Skin of body (tissue), 2 donors: Measurements from ENCODE around the gene RERE. TPM values are rescaled to one million over a fixed set of nuclear protein-coding genes. Genes with fewer than 3 reads are reported as not detected.

Experiments
- DNase-seq: peaks from one replicate; lab custom pipeline; 2025; lab: John Stamatoyannopoulos, UW
- total RNA-seq: library from RNA; depleted of rRNA; stranded (reverse); fragments of >200 nt; gene quantifications from one replicate; pipeline ENCODE4 v1.2.3, GENCODE V29; 2014

Gene RERE
- total RNA-seq, 1 donor from 2014 or later: 125 TPM

DNA sequence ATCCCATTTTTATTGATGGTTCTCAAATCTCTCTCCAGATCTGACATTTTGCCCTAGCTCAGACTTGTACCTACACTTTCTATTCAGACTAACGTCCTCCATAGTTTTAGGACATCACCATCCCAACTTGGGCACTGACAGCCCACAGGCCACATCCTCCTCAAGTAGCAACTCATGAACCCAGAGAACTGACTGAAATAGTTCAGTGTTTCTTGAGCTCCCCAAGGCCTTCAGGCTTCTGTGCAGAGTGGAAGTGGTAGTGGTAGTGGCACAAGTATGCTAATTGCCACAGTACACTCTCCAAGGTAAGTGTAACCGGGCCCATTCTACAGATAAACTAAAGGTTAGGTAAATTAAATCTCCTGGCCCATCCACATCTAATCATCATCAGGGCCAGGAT, 387.0 kb downstream of the RERE start:
- no peak for DNase-seq

DNA sequence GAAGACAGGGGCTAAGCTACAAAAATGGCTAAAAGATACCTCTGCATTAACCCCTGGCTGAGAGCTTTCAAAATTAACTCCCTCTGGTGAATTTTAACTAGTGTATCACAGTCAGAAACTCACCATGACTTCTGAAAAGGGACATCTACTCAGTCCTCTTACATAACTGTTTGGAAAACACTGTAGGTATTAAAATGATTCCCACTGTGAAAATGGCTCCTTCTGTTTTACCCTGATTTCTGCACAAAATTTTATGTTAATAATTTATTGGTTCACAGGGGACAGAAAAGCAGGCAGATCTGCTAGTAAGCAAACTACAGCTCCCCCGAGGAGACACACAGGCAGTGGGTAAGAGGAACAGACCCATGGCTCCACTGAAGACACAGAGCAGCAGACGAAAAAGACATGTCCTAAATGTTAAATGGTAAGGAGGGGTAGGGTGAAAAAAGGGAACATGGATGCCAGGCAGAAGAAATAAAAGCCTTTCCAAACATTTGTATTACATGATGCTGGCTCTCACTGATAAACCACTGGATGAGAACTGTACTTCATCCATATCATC, 387.8 kb downstream of the RERE start:
- DNase-seq: no peak

DNA sequence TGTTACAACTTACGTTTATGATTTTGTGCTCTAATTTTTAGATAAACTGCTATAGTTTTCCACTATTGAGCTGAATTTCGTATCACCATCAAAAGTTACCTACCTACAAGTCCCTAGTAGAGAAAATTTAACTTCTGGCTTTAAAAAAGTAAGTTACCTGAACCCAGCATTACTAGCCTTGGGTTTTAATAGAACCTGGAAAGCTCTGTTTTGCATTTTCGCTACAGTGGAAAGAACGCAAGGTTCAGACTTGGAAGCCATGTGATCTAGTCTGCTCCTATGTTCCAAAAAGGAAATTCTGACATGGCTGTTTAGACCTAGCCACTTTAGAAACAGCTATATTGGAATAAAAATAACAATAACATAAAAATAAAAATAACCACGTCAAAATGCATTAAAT, 389.0 kb downstream of the RERE start:
- DNase-seq: no peak

DNA sequence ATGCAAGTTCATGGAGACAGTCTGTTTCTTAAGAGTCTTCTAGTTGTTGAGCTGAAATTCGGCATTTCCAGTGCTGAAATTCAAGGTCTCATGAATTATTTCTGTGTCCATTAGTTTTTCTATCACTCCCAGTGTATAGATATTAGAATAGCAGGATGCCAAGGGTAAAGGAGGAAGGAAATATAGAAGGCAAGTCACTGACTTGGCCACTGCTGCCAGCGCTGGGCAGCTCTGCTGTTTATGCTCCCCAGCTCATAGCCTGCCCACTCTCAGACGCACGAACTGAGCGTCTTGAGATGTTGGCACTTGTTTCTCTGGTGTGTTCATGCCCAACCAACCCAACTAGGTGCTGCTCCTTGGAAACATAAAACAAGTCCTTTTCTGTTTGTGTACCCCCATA, 389.5 kb downstream of the RERE start:
- no peak for DNase-seq

DNA sequence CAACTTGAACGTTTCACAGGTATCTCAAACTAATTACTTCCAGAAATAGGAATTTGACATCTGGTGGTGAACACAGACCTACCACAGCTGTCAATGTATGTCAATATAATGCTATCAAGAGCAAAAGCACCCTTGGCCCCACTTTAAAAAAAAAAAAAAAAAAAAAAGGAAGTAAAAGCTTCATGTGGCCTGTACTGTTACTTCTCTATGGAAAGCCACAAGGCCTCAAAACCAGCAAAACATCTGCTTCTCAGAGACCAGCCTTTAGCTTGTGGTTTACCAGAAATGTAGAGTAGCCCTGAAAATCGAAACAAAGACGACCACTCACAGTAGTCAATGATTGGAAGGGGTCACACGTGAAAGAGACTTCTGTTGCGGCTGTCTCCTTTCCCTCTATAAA, 389.9 kb downstream of the RERE start:
- no peak for DNase-seq

DNA sequence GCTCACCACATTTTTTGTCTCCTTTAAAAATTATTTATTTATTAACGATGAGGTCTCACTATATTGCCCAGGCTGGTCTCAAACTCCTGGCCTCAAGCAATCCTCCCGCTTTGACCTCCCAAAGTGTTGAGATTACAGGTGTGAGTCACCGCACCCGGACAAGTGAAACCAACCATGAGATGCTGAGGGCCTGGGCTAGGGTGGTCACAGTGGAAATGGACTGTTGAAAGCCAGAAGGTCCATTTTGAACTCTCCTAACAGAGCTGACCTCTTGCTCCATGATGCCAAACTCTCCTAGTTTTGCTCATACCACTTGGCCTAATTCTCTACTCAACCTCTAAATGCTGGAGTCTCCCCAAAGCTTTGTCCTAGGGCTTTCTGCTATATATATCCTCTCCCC, 390.4 kb downstream of the RERE start:
- no peak for DNase-seq

DNA sequence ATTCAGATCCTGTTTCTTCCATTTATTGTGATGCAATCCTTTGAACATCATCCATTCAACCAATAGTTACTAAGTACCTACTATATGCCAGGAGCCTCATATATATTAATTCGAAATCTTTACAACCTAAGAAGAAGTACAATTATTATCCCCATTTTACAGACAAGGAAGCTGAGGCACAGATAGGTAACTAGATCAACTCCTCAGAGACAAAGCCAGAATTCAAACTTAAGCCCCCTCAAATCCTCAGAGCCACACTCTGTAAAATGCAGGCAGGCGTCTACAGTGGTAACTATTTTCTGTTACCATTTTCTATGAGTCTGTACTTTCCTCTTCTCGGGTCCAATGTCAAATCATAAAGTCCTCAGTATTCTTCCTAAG, 391.7 kb downstream of the RERE start:
- no peak for DNase-seq

DNA sequence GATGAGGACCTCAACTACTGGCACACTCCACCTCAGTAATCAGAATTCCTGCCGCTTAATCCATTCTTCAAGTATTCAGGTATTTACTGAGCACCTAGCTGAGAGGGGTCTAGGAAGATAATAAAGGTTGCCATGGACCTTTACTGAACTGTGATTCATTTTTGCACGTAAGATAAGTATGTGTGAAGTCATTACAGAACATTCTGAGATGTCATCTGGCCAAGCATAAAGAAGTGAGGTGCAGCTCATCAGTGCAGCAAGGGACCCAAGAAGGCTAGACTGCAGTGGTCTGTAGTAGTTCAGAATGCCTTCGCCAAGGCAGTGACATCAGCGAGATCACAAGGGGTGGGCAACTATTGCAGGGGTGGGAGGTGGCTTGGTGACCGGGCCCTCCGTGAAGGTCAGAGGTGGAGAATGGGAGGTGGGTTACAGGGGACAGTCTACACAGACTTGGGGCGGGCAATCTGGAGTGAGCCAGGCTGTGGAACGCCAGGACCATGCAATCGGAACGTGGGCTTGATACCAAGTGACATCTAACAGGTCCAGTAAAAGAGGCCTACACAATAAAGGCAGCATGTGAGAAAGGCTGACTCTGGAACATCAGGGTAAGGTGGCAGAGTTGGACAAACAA, 392.2 kb downstream of the RERE start:
- no peak for DNase-seq

DNA sequence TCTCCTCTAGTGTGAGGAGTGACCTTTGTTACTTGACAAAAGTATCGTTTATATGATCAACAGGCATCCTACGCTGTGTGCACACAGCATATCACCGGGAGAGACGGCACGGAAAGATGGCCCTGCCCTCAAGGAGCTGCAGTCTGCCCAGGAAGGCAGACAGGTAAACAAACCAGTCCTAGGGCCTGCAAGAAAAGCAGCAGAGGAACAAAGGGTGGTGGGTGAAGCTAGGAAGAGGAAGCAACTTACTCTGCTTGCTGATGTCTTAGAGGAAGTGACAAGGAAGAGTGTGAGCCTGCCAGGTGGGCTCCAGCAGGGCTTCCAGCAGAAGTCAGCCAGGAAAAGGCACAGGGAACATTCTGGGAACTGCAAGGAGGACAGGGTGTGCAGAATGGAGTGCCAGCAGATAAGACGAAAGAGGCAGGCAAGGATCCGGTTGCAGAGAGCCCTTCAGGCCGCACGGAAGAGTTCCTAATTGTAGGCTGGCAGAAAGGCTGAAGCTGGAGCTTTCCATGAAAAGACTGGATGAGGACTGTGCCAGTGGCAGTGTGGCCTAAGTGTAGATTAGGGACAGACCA, 392.8 kb downstream of the RERE start:
- DNase-seq: no peak

DNA sequence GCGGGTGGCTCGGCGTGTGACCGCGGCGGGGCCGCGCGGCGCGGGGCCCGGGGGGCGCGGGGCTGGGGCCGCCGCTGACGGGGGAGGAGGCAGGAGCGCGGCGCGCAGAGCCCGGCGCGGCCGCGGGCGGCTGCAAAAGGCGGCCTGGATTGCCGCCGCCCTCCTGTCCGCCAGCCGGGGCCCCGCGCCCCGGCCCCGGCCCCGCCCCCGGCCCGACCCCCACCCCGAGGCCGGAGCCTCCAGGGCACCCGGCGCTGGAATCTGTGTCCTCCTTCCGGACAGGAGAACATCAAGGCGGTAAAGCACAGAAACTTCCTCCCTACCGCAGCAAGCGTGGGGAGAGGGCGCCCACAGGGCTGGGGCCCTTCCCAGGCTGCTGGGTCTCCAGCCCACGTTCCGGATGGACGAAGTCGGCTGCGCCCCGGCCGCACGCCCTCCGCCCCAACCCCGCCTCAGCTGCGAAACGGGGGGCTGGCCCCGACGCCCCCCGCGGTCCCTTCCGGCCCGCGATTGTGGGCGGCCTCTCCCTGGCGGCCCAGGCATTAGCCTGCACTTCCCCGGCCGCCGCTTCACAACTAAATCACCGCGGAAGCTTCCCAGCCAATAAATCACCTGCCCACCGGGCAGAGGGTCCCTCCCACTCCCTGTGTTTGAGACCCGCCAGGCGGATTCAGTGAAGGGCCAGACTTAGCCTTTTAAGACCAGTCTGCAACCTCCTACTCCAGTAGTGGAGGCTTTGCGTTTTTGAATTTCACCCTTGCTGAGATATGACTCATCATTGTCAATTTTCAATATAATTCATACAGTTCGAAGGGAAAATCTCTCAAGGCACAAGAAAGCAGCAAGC, 393.5 kb downstream of the RERE start:
- peak; percentile 38 for DNase-seq

DNA sequence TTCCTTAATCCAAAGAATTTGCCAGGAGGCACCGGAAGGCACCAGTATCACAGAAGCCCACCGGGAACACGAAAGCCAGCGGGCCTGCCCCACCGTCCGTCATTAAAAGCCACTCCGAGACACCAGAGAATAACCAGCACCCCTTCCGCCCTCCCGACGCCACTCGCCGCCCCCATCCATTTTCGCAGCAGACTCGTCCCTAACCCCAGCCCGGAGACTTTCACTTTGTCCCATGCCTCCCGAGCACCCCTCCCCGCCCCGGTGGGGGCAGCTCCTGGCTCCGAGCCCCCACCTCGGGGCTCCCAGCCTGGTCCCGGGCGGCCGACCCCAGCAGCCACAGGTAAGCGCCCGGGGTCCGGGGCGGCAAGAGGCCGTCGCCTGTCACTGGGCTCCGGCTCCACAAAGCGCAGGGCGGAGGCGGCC, 394.2 kb downstream of the RERE start:
- DNase-seq: no peak

DNA sequence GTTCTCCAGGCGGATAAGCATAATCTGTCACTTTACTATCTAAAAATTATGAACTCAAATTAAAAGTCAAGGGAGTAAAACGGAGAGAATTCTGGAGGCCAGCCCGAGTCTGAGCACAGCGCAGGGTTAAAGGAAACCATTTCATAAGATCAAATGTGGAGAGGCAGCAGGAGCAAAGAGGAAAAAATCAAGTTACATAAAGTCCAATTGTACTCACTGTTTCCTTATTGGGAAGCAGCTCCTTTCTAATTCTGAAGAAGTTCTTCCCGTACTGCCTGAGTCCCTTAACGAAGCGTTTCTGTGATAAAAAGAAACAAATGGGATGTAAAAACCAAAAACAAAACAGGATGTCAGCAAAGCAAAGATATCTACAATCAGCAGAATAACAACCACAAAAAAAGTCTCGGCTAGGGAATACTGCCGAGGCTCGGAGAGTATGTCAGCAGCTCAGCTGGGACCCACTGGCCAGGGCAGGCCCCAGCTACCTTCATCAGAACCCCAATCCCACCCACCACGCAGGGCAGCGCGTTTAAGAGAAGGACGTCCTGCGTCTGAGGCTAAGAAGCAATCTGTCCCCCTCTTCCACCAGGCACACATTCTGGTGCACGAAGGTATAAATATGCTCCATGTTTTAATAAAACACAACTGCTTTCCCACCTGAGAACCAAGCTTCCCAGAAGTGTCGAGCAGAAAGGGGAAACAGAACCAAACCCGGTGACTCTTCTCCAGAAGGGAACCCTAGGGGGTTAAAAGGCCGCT, 394.8 kb downstream of the RERE start:
- DNase-seq: peak; percentile 43

DNA sequence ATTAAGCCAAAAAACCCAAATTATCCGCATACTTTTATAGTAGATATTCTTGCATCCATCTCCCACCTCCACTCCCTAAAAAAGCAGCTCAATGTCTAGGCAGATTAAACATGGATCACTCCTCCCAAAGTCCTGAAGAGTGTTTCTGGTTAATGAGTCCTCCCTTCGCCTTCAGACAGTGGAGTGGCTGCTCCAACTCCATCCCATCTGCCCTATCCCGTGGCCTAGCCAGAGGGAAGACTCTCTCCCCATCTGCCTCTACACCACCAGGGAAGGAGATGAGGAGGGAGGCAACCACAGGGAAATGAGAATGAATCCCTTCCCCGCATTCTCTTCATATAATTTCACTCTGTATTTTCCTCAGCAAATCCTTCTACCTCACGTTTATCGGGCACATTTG, 395.7 kb downstream of the RERE start:
- no peak for DNase-seq

DNA sequence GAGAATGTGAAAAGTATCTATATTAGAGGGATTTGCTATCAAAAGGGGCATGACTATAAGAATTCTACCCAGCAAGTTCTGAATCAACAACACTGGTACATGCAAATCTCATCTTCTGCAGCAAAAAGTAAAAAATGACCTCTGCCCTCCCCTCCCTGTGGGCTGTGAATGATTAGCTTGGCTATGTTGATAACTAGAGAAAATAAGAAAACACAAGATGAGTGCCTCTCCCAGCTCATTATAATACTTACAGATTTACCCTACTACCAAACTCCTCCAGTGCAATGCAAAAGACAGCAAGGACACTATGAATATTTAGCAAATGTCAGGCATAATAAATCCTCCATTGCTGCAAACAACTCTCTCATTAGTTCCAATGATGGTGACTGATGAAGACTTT, 397.1 kb downstream of the RERE start:
- DNase-seq: no peak

DNA sequence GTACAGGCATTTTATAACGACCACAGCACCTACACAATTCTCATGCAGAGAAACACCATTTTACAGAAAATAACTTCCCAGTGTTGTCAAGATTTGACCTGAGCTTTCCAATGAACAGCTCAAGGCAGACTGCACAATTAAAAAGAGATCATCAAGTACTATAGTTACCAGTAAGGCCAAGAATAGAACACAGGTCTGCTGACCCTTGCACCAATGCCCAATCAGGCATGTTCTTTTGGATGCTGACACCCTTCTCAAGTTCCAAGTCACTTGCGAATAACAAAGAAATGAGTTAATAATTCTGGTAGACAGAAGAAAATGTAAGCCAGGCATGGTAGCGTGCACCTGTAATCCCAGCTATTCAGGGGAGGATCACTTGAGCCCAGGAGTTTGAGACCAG, 397.6 kb downstream of the RERE start:
- no peak for DNase-seq

DNA sequence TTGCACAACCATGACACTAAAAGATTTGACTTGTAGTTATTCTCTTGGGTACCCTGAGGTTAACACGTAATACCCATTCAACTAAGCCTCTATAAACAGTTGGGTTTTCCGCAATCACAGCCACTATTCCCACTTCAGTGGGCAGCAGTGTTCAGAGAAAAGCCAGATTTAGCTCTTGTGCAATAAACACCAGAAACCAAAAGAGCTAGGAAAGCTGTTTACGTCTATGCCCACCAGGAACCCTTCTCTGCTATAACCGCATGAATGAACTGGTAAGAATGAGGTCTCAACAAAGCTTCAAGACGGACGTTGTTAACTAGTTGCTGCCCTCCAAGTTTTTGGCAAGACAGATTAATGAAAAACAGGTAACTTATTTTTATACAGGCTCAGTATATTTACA, 398.3 kb downstream of the RERE start:
- DNase-seq: no peak

DNA sequence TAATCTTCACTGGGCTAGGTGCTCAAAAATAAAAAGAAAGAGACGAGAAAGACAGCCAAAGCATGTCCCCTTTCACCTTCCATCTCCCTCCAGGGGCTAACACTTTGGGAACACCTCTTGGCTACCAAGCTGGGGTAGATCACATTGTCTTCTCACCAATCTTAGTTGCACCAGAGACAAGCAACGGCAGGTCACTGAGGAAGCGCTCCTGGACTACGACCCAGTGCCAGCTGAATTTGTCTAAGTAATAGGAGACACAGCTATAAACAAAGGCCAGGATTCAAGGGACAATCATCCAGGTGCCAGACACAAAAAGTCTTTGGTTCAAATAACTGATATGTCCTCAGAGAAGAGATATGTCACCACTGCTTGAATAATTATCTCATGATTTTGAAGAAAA, 399.1 kb downstream of the RERE start:
- no peak for DNase-seq

DNA sequence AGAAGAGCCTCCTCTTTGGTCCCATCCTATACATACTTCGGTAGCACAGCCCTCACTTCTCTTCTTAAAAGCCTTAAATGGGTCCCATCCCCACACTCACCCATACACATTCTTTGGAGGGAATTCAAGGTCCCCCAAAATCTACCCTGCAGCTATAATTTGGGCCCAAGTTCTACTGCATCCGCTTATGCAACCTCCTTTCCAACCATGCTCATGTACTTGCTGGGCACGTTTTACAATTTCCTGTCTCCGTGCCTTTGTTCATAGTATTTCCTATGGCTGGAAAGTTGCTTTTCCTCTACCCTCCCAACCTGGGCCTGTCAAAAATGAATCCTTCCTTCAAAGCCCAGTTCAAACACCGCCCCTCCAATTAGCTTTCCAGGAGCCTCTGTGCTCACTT, 399.8 kb downstream of the RERE start:
- no peak for DNase-seq

DNA sequence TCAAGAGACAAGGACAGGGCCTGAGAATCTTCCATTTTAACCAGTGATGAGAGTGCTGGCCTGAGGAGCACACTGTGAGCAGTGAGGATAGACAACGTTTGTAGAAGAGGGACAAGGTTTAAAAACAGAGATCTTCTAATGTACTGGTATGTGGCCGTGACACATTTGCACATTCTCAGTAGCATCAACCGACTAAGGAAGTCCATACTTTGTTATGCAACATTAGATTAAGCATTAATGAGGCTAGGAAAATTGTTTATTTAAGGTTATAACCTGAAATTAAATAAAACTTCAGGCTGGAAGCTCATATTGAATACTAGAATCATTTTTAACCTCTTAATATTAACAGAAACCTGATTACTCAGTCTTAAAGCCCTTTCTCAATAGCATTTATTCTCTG, 400.6 kb downstream of the RERE start:
- DNase-seq: no peak

DNA sequence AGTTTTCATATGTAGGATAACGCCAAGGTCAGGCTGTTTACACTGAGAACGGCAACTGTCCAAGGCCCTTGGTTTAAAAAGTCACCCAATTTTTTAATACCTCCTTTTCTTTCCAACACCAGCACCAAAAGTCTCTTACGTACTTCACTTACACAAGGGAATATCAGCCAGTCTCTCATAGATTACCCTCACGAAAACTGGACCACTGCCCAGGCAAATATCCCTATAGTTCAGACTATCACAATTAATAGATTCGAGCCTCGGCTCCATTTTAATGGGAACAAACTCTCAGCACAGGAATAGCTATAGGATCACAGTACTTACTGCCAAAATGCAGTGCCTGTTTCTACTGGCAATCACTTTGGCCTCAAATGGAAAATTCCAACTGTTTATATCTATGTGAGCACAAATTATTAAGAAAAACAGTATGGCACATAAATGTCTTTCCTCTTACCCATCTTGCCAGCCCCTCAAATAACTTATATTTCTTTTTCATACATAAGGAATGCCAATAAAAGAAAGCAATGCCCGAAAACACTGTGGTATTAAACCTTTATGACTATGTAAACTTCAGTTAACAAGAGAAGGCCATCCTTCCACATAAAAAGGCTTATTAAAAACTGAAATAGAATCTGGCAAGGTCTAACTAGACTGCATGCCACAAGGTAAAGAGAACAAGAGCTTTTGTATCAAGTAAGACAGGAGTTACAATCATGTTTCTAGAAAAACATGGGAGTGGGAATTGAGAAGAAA, 401.7 kb downstream of the RERE start:
- DNase-seq: no peak

DNA sequence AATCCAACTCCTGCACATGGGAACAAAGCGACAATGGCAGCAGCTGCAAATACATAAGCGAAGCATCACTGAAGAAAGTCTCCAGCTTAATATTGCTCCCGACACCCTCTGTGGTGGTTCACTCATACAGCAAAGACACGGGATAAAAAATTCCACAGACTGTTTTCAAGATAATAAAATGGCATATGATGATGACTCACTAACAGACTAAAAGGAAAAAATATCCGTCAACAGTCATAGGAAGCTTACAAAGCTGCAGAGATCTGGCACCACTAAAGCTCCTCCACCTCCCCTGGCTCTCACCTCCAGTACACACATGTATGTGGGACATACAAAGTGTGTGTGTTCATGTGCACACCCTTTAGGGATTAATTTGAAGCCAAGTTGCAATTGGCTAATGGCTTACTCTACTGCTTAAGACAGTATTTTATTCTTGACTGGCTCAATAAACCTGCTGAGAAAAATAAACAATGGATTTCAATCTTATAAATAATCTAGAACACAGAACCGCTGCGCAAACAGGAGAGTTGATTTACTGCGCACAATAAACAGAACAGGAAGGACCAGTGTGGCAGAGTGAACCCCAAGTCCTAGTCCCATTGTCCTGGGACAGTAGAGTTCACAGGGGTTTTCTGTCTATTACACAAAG, 405.1 kb downstream of the RERE start:
- peak; percentile 70 for DNase-seq
